OCI-LY7 (cell line): ENCODE data around the gene SLC25A39. TPM values are rescaled to one million over a fixed set of nuclear protein-coding genes. Genes with fewer than 3 reads are reported as not detected.

Source experiments
- BruUV-seq: library from RNA; stranded (reverse); fragments of 400-500 nt; replicated peaks from 2 replicates; lab custom pipeline; 2021; lab: Mats Ljungman, UMichigan
- CTCF ChIA-PET: fragments of 300-600 bp; sonication (Branson Sonifier 250); formaldehyde crosslinking; loops from one replicate; lab custom pipeline; 2022; ENCODE audit warnings: antibody characterized with exemption; ENCODE audit not compliant: unreplicated experiment; lab: Charles Lee
- POLR2A ChIA-PET: fragments of 300-600 bp; sonication (Branson Sonifier 250); formaldehyde crosslinking; loops from one replicate; lab custom pipeline; 2022; ENCODE audit warnings: antibody characterized with exemption; lab: Charles Lee
- DNase-seq: peaks from one replicate; pipeline ENCODE4 v3.0.0-alpha.2; 2015; ENCODE audit warnings: low spot score
- H2AFZ ChIP-seq: fragments of 200-600 bp; sonication (generic), shearing (Covaris generic); 2 replicates; pipeline ENCODE4 v1.6.1; 2014; ENCODE audit warnings: mild to moderate bottlenecking, antibody characterized with exemption, low read length, moderate library complexity
- H3K27ac ChIP-seq: fragments of 200-600 bp; sonication (generic); 2 replicates; pipeline ENCODE4 v1.5.1; 2014; ENCODE audit warnings: mixed run types, low read depth, mild to moderate bottlenecking, moderate library complexity, low read length, inconsistent platforms; ENCODE audit not compliant: poor library complexity, severe bottlenecking
- H3K36me3 ChIP-seq: fragments of 200-600 bp; sonication (generic); 2 replicates; pipeline ENCODE4 v1.6.1; 2014; ENCODE audit warnings: mild to moderate bottlenecking, antibody characterized with exemption, low read length, moderate library complexity, mixed read lengths; ENCODE audit not compliant: insufficient read depth
- H3K4me1 ChIP-seq: fragments of 200-600 bp; sonication (generic); 2 replicates; pipeline ENCODE4 v1.5.1; 2014; ENCODE audit warnings: mild to moderate bottlenecking, low read length; ENCODE audit not compliant: insufficient read depth, poor library complexity, severe bottlenecking
- H3K4me2 ChIP-seq: fragments of 200-600 bp; sonication (generic); 2 replicates; pipeline ENCODE4 v1.6.1; 2014; ENCODE audit warnings: mild to moderate bottlenecking, low read length
- H3K4me3 ChIP-seq: fragments of 200-600 bp; sonication (generic); 2 replicates; pipeline ENCODE4 v1.5.1; 2014; ENCODE audit warnings: mild to moderate bottlenecking, low read depth, low read length; ENCODE audit not compliant: poor library complexity, severe bottlenecking
- H3K79me2 ChIP-seq: fragments of 200-600 bp; sonication (generic); 2 replicates; pipeline ENCODE4 v1.6.1; 2016; ENCODE audit warnings: low read depth, mild to moderate bottlenecking, low read length, moderate library complexity, mixed read lengths; ENCODE audit not compliant: insufficient read depth
- H3K9me2 ChIP-seq: fragments of 200-600 bp; sonication (generic); 2 replicates; pipeline ENCODE4 v1.6.1; 2016; ENCODE audit warnings: mild to moderate bottlenecking, low read length, mixed read lengths; ENCODE audit not compliant: insufficient read depth
- H3K9me3 ChIP-seq: fragments of 200-600 bp; sonication (generic); 2 replicates; pipeline ENCODE4 v1.6.1; 2014; ENCODE audit warnings: mild to moderate bottlenecking, mixed run types, low read length, mixed read lengths
- H4K20me1 ChIP-seq: fragments of 200-600 bp; sonication (generic); 2 replicates; pipeline ENCODE4 v1.6.1; 2014; ENCODE audit warnings: mild to moderate bottlenecking, antibody characterized with exemption, low read length, moderate library complexity, mixed read lengths; ENCODE audit not compliant: insufficient read depth
- CTCF ChIP-seq: fragments of 200-600 bp; sonication (generic); conservative IDR thresholded peaks from 2 replicates; pipeline ENCODE4 v1.5.1; 2014; ENCODE audit warnings: mild to moderate bottlenecking, antibody characterized with exemption, low read length, moderate library complexity, mixed read lengths
- EZH2phosphoT487 ChIP-seq: fragments of 200-600 bp; sonication (generic); IDR thresholded peaks from 2 replicates; pipeline ENCODE4 v1.6.1; 2018; ENCODE audit warnings: low read depth, borderline replicate concordance, mild to moderate bottlenecking, mixed run types, antibody characterized with exemption, low read length, moderate library complexity, mixed read lengths
- intact Hi-C: fragments of 100-400 bp; cut with micrococcal nuclease; formaldehyde crosslinking; loops from one replicate; pipeline ENCODE4 v1.10.0; 2022; ENCODE audit not compliant: unreplicated experiment
- total RNA-seq, 2 experiments: library from RNA; depleted of rRNA in 1 of 2; stranded (reverse); fragments of >200 nt in 1 of 2; shearing (Covaris generic) in 1 of 2; gene quantifications; 2 replicates each; pipeline ENCODE4 v1.2.3, GENCODE V29; 2014 to 2022

The SLC25A39 gene
- total RNA-seq, 2 experiments from 2014 or later, result 156 to 159 TPM

GRCh38 chr17:44334727-44335126 is 10.1 kb upstream of the SLC25A39 start:
- CTCF ChIA-PET, result interaction anchor here (2.2 kb wide), 1 partner anchor 11 kb away, joined by 8 read pairs; the partner anchor contains the start of gene GRN
- BruUV-seq, result no TSS peak
- Histone ChIP-seq H3K4me3 (no peak overlapping the region), H3K79me2 (no peaks in the 10 kb centered on the region), H2AFZ (peak overlapping the region; percentile 74), H3K4me1 (peaks cover 38% of the 10 kb centered on the region), H4K20me1 (no peaks in the 10 kb centered on the region), H3K27ac (peak overlapping the region; percentile 49), H3K36me3 (no peaks in the 10 kb centered on the region), H3K9me3 (no peaks in the 10 kb centered on the region), H3K9me2 (no peaks in the 10 kb centered on the region), H3K4me2 (peak overlapping the region; percentile 61)
- peak; percentile 59 for DNase-seq
- intact Hi-C loops, result no loop called here
- POLR2A ChIA-PET, result interaction anchor here (1.4 to 2.3 kb wide), 2 partner anchors 10 to 13 kb away, joined by 4 to 11 read pairs; partner anchors contain the start of gene GRN
- TF ChIP-seq CTCF (0 out of 2 replicates have a peak, but pooled peaks have one; percentile 19), EZH2phosphoT487 (no peak)

DNA sequence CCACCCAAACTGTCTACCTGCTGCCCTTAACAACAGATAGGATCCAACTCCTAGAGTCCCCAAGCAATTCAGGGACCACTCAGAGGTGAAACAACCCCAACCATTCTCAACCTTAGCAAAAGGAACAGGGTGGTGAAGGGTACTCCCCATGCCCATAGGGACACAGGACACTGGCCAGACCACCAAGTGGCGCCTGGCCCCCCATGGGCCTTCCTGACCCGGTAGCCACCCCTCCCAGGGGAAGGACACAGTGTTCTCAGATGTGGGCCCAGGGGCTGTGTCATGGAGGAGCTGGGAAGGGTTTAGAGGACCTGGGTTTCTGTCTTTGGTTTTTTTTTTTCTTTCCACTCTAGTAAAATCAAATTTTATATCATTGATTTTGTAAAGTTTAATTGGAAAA is 9.7 kb upstream of the SLC25A39 start:
- H3K4me2 ChIP-seq, result peak overlapping the region; percentile 61
- H3K4me1 ChIP-seq, result peaks cover 42% of the 10 kb centered on the region
- H2AFZ ChIP-seq, result peak overlapping the region; percentile 74
- no peak overlapping the region for H3K4me3 ChIP-seq
- intact Hi-C loops, result no loop called here
- H3K9me3 ChIP-seq, result no peaks in the 10 kb centered on the region
- no peaks in the 10 kb centered on the region for H4K20me1 ChIP-seq
- TF ChIP-seq CTCF (no peak), EZH2phosphoT487 (no peak)
- BruUV-seq, result no TSS peak
- CTCF ChIA-PET, result interaction anchor here (2.2 kb wide), 1 partner anchor 11 kb away, joined by 8 read pairs; the partner anchor contains the start of gene GRN
- POLR2A ChIA-PET, result interaction anchor here (1.4 to 2.3 kb wide), 2 partner anchors 11 to 13 kb away, joined by 4 to 11 read pairs; partner anchors contain the start of gene GRN
- H3K27ac ChIP-seq, result peak overlapping the region; percentile 49
- DNase-seq, result no peak
- no peaks in the 10 kb centered on the region for H3K36me3 ChIP-seq
- no peaks in the 10 kb centered on the region for H3K79me2 ChIP-seq
- no peaks in the 10 kb centered on the region for H3K9me2 ChIP-seq

DNA sequence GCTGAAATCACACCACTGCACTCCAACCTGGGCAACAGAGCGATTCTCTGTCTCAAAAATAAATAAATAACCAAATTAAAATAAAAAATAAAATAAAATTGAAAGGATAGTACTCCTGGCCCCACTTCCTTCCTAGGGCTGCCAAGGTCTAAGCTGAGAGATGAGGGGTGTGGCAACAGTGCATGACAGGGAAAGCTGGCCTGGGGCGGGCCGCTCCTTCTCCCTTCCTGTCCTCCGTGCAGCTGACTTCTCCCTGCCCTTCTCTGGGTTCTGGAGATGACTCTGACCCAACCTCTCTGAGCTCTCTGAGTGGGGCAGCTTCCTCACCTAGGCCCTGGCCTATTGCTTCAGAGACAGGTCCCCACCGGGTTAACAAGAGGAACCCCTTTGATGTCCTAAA is 8.7 kb upstream of the SLC25A39 start:
- Histone ChIP-seq H3K4me3 (no peak overlapping the region), H3K4me2 (no peak overlapping the region), H3K9me2 (no peaks in the 10 kb centered on the region), H3K9me3 (no peaks in the 10 kb centered on the region), H3K27ac (no peak overlapping the region), H4K20me1 (no peaks in the 10 kb centered on the region), H2AFZ (no peak overlapping the region), H3K79me2 (no peaks in the 10 kb centered on the region), H3K36me3 (no peaks in the 10 kb centered on the region), H3K4me1 (peaks cover 50% of the 10 kb centered on the region)
- TF ChIP-seq EZH2phosphoT487 (no peak), CTCF (no peak)
- no peak for DNase-seq
- ChIA-PET CTCF (interaction anchor here (0.7 kb wide), 1 partner anchor 15 kb away, joined by 3 read pairs; no protein-coding TSS in a partner anchor), POLR2A (interaction anchor here (1.4 kb wide), 1 partner anchor 14 kb away, joined by 4 read pairs; no protein-coding TSS in a partner anchor)
- no TSS peak for BruUV-seq
- intact Hi-C loops, result no loop called here
